Stimulated activated CD8-positive, alpha-beta memory T cell treated with anti-CD3 and anti-CD28 coated beads, Interleukin-15, amount 100 ng/mL, for 24 hours (primary cell): ENCODE data around the gene LHPP.

Experiments
- DNase-seq: peaks from one replicate; pipeline ENCODE4 v3.0.0-alpha.2; 2020; ENCODE audit warnings: low read depth

Gene LHPP

DNA sequence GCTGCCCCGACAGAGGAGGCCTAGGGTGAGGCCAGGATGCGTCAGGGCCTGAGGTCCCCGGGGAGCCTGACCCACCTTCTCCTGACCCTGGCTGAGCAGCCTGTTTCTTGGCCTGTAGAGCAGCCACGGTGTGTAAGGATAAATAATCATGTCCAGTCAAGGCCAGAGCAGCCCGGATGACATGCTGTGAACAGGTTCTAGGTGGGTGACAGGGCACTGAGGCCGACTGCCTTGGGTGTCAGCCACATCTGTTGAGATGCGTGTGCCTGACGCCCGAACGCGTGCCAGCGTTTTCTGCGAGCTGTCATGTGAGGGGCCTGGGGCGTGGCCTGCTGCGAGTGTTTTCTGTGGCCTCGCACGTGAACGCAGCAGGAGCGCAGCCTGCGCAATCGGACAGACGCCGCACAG lies 164.2 kb downstream of the LHPP start:
- DNase-seq: no peak

DNA sequence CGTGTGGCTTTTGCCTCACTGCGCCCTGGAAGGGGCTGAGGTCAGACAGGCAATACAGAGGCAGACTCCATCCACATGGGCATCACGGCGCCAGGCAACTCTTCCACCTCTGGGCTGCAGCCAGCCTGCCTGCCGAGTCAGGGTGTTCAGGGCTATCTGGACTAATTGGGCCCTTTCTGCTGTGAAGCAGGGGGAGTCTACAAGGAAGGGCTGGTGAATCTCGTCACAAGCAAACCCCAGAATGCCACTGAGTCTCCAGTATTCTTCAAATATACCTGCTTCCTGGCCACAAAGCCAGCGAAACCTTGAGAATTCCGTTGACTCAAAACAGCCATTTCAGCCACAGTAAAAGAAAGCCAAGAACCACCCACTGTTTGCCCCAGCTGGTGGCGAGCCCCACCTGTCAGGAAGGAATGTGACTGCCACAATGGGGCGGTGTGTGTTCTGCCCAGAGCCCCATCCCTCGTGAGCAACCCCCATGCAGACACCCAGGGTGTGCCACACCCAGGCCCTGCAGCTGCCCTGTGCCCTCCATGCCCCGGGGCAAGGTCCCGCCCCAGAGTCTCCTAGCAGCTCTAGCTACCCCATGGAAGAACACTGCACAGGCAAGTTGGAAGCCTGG lies 165.2 kb downstream of the LHPP start:
- DNase-seq: no peak

DNA sequence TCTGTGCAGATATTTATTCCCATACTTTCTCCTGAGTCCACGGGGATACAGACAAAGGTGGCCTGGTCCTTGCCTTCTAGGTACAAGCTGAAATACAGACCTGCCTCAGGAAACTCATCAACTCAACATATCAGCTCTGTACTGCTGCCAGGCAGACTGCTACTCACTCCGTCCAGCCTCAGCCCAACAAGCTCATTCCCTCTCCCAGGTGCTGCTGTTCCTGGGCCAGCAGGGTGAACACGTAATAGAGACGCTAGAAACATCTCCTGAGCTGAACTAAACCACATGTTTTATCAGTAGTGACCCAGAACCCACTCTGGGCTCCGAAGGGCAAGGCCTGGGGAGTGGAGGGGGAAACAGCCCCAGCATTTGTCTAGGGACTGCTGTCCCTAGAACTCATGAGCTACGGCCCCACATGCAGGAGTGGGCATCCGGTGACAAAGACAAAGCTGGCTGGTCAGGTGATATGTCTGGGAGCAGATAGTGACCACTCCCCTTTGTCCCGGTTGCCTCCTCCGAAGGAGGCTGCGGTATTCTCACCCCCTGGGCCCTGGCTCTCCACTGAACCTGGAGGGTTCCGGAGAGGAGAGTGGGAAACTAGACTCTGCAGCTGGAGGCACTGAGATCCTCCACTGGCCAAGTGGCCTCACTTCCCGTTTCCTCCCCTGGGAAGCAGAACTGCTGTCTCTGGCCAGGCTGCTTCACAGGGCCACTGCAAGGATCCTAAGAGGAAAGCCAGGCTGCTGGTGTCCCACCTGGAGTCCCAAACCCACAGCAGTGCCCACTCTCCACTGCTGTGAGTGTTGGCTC lies 166.4 kb downstream of the LHPP start:
- no peak for DNase-seq

DNA sequence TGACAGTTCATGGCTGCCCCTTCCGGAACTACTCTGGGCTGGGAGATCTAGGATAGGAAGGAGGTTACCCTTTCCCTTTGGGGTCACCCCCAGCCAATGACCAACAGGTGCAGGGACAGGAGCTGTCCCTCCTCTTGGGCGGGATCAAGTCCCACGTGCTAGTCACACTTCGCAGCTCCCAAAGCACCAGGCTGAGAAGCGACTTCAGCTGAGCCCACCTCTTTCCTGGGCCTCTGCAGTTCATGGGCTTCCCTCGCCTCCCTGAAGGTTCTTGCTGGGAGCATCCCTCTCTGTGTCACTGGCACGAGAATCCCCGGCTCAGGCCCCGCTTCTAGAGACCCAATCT lies 167.0 kb downstream of the LHPP start:
- no peak for DNase-seq

DNA sequence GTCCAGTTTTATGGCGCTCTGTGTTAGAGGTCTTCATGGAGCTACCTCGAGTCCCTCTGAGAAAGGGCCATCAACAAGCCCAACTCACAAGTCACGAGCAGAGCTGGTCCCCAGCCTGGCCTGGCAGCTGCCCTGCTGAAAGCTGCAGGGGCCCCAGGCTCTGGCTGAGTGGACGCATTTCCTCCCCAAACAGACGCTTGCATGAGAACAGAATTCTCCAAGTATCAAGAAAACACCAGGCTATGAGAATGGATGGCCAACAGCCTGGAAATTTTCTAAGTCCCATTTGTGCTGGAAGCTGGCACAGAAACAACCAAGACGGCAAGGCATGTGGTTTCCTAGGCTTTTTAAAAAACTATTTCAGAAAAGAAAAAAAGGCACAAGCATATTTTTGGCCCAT lies 167.8 kb downstream of the LHPP start:
- no peak for DNase-seq

DNA sequence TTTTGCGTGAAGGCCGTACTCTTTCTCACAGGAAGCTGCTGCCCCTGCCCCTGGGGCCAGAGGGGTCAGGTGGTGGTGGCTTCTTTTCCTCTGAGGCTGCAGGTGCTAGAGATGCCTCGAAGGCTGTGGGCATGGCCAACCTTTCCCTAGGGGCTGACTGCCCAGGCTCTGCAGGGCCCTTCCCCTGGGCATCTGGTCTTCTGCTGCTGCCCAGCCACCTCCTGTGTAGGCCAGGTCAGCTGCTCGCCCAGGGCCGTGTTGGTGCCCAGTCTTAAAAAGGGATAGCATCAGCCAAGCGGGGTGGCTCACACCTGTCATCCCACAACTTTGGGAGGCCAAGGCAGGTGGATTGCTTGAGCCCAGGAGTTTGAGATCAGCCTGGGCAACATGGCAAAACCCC lies 168.2 kb downstream of the LHPP start:
- no peak for DNase-seq

DNA sequence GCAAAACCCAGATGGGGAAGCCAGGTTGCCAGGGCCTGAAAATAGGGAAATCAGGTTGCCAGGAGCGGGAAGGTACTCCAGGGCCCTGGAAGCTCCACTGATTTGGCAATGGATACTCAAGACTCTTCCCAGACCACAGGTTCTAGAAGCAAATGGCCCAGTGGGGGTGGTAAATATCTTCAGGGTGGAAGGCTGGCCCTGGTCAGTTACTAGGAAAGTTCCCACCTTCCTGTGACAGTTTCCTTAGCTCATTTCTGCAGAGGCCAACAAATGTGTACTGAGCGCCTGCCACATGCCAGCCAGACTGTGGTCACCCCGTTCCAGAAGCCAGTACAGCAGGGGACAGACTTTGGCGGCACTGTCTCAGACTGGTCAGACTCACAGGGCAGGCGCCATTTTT lies 168.9 kb downstream of the LHPP start:
- DNase-seq: no peak

DNA sequence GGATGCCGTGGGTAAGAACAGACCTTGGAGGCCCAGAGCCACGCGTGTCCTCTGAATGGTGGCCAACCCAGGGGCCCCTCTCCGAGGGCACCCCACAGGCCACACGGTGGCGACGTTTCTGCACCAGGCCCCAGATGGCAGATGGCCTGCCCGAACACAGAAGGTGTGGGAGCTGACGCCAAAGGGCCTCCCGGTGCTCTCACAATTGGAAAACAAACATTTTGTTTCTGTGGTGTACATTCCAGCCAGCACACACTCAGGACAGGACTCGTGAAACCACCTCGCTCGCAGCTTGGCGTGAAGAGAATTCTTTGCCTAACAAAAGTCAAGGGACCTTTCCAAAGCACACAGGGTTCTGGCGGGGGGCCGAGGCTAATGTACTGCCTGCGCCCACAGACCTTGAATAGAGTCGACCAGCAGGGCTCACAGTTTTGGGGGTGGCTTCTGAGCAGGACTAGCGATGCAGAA lies 170.5 kb downstream of the LHPP start:
- DNase-seq: no peak

DNA sequence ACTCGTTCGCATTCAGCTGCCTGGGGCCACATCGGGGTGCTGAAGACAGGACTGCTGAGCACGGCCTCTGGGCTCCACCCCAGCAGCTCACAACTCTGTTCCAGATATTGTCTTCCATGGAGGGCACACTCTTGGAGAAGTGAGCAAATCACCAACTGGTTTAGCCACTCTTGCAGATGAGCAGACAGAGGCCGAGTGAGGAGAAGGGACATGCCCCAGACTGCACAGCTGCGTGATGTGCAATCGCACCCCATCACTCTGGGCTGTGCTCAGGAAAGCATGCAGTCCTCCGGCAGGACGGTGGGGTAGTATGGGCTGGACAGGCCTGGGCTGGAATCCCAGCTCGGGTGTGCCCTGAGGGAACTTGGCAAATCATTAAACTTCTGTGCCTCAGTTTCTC lies 170.9 kb downstream of the LHPP start:
- no peak for DNase-seq

DNA sequence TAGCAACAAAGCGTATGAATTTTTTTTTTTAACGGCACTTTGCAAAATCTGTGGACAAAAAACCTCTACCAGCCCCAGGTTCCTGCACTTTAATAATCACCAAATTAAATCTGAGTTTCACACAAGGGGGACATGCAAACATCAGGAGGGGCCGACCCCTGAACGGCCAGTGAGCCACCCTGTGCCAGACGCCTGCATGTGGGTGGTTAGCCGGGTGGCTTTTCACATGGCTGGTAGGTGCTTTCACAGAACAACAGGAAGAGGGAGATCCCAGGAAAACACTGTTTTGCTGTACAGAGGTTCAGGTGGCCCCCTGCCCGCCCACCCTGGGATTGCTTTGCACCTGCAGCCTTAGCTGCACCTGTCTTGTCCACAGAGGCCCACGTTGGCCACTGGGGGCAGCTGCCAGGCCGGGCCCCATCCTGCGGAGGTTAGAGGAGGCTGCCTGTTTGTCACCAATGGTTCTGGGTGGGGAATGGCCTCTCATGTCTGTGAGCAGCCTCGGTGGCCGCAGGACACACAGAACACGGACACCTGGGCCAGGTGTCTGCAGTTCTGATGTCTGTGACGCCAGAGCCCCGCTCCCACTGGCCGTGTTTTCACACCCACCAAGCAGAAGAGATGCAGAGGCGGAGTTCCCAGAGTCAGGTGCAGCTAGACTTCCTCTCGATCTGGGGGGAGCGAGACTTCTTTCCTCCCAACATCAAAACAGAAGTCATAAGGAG lies 174.8 kb downstream of the LHPP start:
- DNase-seq: no peak

DNA sequence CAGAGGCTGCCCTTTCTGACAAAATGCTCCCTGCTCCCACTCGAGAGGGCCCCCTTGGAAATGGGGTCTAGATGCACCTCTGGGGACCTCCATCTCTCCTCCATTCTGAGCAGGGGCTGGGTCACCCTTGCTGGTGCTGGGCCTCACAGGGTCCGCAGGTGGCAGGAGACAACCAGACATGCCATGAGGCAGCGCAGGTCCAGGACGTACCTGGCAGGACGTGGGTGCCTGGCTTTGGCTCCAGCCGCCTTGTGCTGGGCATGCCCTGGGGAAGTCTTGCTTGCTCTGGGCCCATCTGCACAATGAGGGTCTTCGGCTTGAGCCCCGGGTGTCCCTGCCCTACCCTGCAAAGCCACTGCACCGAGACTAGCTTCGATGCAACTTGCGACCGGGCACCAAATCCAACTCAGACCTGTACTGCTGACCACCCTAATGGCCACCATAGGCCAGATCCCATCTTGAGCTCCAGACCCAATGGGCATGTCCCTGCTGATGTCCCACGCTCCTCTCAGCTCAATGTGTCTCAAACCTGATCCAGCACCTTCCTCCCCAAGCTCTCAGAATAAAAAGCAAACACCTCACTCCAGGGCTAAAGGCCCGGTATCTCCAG lies 175.6 kb downstream of the LHPP start:
- no peak for DNase-seq

DNA sequence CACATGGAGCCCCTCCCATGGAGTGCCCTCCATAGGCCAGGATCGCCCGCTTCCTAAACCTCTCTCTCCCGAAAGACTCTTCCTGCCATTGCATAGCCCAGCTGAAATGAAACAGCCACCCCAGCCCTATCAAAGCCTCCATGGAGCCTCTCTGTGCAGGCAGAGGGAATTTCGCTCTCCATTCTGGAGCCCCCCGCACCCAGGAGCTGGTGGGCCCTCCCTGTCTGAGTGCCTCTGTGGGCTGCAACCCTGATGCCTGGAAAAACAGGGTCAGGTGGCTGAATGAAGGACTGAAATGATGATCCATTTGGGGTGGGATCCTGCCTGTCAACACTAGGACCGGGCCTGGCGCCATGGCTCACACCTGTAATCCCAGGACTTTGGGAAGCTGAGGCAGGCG lies 176.1 kb downstream of the LHPP start:
- no peak for DNase-seq

DNA sequence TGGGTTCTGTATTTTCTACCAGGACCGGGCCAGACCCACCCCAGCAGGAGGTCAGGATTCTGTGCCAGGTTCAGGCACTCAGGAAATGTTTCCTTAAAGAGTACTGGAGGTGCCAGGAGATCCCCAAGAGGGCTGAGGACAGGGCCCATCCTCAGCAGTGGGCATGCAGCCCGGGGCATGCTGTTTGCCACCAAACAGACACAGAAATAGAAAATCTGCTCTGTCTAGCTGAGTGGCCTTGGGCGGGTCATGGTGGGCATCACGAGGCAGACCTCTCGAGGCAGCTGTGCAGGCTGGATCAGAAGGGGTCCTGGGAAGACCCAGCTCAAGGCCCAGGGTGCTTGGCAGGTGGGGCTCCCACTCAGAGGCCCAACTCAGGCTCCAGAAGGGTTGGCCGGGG lies 177.6 kb downstream of the LHPP start:
- DNase-seq: no peak

DNA sequence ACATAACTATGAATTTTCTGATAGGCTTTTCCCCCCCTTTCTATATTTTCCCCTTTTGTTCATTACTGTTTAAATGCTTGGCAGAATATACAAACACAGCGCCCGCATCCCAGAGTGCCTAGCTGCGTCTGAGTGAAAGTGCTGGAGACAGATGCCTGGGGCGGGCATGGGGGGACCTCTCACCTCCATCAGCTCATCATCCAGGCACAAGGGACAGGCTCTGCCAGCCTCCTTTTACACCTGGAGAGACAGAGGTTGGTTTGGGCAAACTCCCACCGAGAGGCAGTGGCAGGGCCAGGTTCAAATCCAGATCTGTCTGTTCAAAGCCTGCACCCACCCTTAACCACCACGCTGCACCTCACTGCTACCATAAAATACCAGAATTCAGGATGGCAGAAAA lies 178.0 kb downstream of the LHPP start:
- no peak for DNase-seq

DNA sequence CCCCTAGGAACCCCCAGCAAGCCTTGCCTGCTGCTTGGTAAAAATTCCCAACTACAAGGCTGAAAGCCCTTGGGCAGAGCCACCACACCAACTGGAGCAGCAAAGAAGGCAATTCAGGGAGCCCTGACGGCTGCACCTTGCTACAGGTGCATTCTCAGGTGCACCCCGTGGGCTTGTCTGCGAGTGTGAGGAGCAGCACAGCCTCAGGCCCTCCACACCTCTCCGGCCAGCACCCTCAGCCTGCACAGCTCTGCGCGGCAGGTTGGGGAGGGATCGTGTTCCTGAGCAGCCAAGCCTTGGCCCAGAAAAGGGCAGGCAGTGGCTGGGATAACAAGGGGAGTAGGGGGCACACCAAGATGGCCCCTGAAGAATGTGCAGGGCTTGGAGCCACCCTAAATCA lies 178.4 kb downstream of the LHPP start:
- no peak for DNase-seq

DNA sequence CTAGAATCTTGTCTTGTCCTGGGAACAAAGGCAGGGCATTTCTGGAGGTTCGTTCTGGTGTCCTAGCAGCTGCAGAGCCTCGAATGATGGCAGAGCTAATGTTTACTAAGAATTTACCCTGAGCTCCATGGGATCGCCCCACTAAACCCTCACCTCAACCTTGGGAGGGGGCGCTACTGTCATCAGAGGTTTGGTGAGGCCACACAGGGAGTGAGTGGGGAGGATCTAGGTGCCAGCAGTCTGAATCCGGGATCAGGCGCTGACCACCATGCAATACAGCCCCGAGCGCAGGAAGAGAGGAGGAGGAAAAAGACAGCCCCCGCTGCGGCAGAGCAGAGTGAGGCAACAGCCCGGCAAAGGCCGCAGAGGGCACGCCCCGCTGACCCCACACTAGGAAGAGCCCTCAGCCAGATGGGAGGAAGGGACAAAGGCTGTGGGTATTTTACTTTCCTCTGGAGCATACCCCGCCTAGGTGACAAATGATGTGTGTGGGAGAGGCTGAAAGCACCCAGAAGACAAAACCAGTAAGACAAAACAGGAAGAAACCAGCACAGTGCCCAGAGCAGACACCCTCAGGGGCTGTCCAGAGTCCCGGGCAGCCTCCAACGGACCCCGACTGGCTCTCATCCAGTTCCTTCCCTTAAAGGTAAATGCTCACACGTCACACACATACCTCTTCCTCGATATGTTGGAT lies 179.1 kb downstream of the LHPP start:
- DNase-seq: no peak

DNA sequence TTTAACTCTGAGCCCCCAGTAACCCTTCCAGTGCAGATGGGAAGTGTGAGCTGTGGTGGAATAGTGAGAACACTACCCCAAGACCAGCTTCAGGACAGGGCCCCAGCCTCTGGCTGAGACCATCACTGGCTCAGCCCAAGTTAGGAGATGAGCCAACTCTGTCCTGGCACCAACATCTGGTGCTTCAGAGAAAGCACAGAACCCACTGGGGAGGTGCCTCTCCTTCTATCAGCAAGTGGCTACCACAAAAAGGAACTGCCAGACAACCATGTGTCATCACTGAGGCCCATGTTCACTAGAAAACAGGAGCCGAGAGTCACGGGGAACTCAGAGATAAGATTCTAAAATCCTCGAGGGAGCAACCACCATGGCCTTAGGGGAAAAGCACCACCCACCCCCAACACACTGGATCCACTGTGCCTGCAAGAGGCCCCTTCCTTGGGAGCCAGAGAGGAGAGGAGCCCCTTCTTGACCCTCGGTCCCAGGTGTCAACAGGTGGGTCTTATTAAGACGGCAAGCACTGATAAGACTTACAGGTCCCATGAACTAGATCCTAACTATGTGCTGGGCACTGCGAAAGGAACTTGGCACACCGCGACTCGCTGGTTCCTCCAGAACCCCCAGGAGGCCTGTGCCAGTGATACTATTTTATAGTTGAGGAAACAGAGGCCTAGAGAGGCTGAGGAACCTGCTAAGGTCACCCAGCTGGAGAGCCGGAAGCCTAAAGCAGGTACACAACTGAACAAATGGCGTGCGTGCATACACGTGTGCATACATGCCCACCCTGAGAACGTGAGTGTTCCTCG lies 179.9 kb downstream of the LHPP start:
- no peak for DNase-seq

DNA sequence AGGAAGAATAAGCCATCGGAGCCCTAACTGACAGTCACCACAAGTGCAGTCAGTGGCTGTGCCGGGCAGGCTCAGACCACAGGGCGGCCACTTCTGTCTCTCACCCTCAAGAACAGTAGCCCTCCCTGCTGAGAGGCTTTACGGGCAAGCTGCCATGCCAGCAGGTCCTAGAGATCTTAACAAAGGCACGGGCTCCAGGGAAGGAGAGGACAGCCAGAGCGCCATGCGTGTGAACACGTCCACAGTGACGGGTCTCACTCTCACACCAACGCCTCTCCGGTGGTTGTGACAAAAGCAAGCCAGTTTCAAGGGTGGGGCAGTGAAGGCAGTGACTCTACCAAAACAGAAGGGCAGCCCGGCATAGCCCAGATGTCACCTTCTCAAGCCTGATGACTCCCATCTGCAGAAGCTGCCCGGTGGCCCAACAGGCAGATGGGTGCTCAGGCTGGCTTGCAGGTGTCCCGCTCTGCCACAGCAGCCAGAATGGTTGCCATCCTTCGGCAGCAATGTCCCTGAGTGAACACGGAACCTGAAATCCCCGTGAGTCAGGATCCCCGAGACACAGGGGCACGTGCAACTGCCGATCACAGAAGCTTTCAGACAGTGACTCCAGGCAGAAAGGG lies 180.6 kb downstream of the LHPP start:
- no peak for DNase-seq

DNA sequence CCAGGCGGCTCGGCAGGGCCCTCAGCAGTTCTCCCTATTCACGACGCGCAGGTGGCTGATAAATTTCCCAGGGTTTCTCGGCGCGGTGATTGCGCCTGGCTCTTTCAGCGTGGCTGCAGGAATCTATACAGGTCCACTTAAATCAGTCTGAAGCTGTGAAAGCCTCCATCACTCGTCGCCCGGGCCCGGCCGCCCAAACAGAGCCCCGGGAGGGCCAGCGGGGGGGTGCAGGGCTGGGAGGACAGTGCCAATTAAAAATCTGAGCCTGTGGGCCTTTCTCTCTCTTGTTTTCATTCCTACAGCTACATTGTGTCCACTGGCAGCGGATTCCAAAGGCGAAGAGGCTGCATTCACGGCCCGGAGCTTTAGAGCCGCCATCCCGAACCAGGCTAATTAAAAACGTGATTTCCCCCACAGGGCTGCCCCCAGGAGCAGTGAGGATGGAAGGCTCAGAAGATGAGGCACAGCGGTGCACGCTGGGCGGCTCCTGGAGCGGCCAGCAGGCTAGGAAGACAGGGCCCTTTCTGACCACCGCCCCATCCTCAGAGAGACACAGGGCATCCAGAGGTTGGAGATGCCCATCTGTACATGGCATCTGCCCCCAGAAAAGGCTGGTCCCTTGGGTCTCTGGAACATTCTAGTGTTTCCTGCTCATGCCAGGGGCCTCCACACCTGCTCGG lies 181.8 kb downstream of the LHPP start:
- DNase-seq: no peak

DNA sequence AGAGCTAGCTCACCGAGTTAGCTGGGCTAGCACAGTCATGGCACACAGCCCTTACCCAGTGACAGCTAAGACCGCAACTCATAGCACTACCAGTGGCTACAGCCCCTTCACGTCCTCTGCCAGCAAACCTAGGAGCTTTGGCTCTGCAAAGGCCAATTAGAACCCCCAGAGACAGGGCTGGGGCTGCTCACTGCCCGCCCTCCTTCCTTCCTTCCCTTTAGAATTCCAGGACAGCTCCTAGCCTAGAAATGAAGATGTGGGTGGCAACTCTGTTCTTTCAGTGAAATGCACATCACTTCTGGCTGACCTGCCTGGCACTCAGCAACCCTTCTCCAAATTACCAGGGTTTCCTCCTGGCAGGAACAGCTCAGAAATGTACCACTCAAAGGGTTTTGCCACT lies 182.6 kb downstream of the LHPP start:
- DNase-seq: no peak
